ENCODE results near the gene WAS.

- TF ChIP-seq CTCF (IDR thresholded peaks at IDR 0.05) (no peak), POLR2A (IDR thresholded peaks at IDR 0.05) (no peak)
These were observed 32.4 kb downstream of the WAS start for GRCh38 chrX:48715876-48716502.

All from esophagus squamous epithelium (tissue), 4 donors.